Esophagus squamous epithelium (tissue), 5 donors: ENCODE results near the gene RNF225. TPM values are rescaled to one million over a fixed set of nuclear protein-coding genes. Genes with fewer than 3 reads are reported as not detected.

Source experiments
- DNase-seq: peaks from one replicate; lab custom pipeline; 2025; lab: John Stamatoyannopoulos, UW
- H3K27ac ChIP-seq, 4 donors: fragments of 200-600 bp; sonication (generic); one replicate each; pipeline ENCODE4 v1.5.1; 2016 to 2019; ENCODE audit warnings: mild to moderate bottlenecking in 1 of 4
- H3K27me3 ChIP-seq, 4 donors: fragments of 200-600 bp; sonication (generic); 1 replicate in 3 of 4; 2 replicates in 1 of 4; pipeline versions ENCODE4 v1.5.1 to v1.6.0; 2017 to 2021; ENCODE audit warnings: antibody characterized with exemption in 1 of 4
- H3K36me3 ChIP-seq, 3 donors: fragments of 200-600 bp; sonication (generic); one replicate each; pipeline ENCODE4 v1.5.1; 2016 to 2019
- H3K4me1 ChIP-seq, 3 donors: fragments of 200-600 bp; sonication (generic); one replicate each; pipeline ENCODE4 v1.5.1; 2017 to 2019
- H3K4me3 ChIP-seq, 4 donors: fragments of 200-600 bp; sonication (generic); 1 replicate in 3 of 4; 2 replicates in 1 of 4; pipeline ENCODE4 v1.5.1; 2016 to 2019; ENCODE audit warnings: mild to moderate bottlenecking in 2 of 4, moderate library complexity in 1 of 4
- H3K9me3 ChIP-seq, 3 donors: fragments of 200-600 bp; sonication (generic); one replicate each; pipeline ENCODE4 v1.5.1; 2016 to 2019
- CTCF ChIP-seq, 6 experiments: fragments of 450-650 bp in 4 of 6; fragments of 200-600 bp in 2 of 6; sonication (generic) in 2 of 6; IDR thresholded peaks; one replicate each; pipeline ENCODE4 v1.5.1; 2016 to 2019; ENCODE audit warnings: antibody characterized with exemption in 6 of 6, mild to moderate bottlenecking in 4 of 6, moderate library complexity in 4 of 6
- POLR2A ChIP-seq, 4 donors: fragments of 450-650 bp; IDR thresholded peaks; one replicate each; pipeline ENCODE4 v1.6.1; 2017; ENCODE audit warnings: antibody characterized with exemption in 4 of 4, mild to moderate bottlenecking in 4 of 4, moderate library complexity in 3 of 4
- WGBS, 2 donors: methylation state at CpG; one replicate each; pipeline ENCODE4 v1.1.5; 2018; 5-methylcytosine and 5-hydroxymethylcytosine counted together
- intact Hi-C: fragments of 100-400 bp; cut with DNase I; formaldehyde crosslinking; loops from one replicate; pipeline ENCODE4 v1.15.0; 2022
- total RNA-seq, 4 donors: library from RNA; depleted of rRNA; stranded (reverse); fragments of >200 nt; gene quantifications; one replicate each; pipeline ENCODE4 v1.1.0, GENCODE V29; 2016
- donor health status: DM: yes; HTN: yes; CAD: no.

RNF225 gene
- total RNA-seq, 4 donors from 2014 or later = 5.0 to 30.5 (median 15.7) TPM

GRCh38 chr19:58408152-58409009 lies 12.9 kb downstream of the RNF225 start, which contains the start of gene ZNF584:
ZNF584 (plus strand) TSS chr19:58408649; CDS start chr19:58409148, 499 bp downstream.
- intact Hi-C loops = no loop called here
- TF ChIP-seq POLR2A (IDR thresholded peaks at IDR 0.05) (peak in 3 of 4 donors; percentile 63 to 89 (median 88)), CTCF (IDR thresholded peaks at IDR 0.05) (peak in 1 of 6 experiments; percentile 6)
- DNase-seq = peak; percentile 67

GRCh38 chr19:58409010-58409790 lies 13.7 kb downstream of the RNF225 start:
- Histone ChIP-seq H3K27ac (peak overlapping the region; percentile 91 to 96 (median 93)), H3K4me3 (peak overlapping the region; percentile 86 to 100 (median 97)), H3K36me3 (peaks cover 0 to 22% (median 0%) of the 10 kb centered on the region in 3 donors), H3K4me1 (peaks cover 14 to 30% (median 21%) of the 10 kb centered on the region in 3 donors), H3K9me3 (no peaks in the 10 kb centered on the region), H3K27me3 (no peaks in the 10 kb centered on the region)
- TF ChIP-seq POLR2A (IDR thresholded peaks at IDR 0.05) (no peak), CTCF (IDR thresholded peaks at IDR 0.05) (no peak)
- DNase-seq = no peak
- WGBS, 2 donors = 12 to 13% methylated on average over 6 to 8 of the region's 34 CpGs
- intact Hi-C loops = no loop called here

More at GRCh38 chr19:58408152-58409009, 12.9 kb downstream of the RNF225 start, which contains the start of gene ZNF584:
- WGBS, 2 donors = 0% methylated on average over 12 of the region's 100 CpGs; no CpG with 5 or more reads in 1 of the 2 donors
- H3K9me3 ChIP-seq = no peaks in the 10 kb centered on the region
- peak within 1 kb of the TSS; percentile 91 to 96 (median 93) for H3K27ac ChIP-seq
- H3K36me3 ChIP-seq = peaks cover 0 to 15% (median 0%) of the 10 kb centered on the region in 3 donors
- H3K27me3 ChIP-seq = no peaks in the 10 kb centered on the region
- H3K4me3 ChIP-seq = peak within 1 kb of the TSS; percentile 86 to 100 (median 97)
- peaks cover 14 to 30% (median 21%) of the 10 kb centered on the region in 3 donors for H3K4me1 ChIP-seq

GRCh38 chr19:58416604-58417003 lies 21.1 kb downstream of the RNF225 start:
- peaks cover 28 to 88% (median 35%) of the 10 kb centered on the region in 3 donors for H3K36me3 ChIP-seq
- intact Hi-C loops = no loop called here
- peaks cover 0 to 18% (median 12%) of the 10 kb centered on the region in 3 donors for H3K9me3 ChIP-seq
- H3K27ac ChIP-seq = no peak overlapping the region
- 93 to 94% methylated on average over 5 of the region's 5 CpGs for WGBS, 2 donors
- H3K27me3 ChIP-seq = no peaks in the 10 kb centered on the region
- TF ChIP-seq POLR2A (IDR thresholded peaks at IDR 0.05) = no peak
- TF ChIP-seq CTCF (IDR thresholded peaks at IDR 0.05) = no peak
- H3K4me1 ChIP-seq = no peaks in the 10 kb centered on the region
- DNase-seq = no peak
- H3K4me3 ChIP-seq = no peak overlapping the region

- Histone ChIP-seq H3K4me1 (no peaks in the 10 kb centered on the region), H3K4me3 (no peak overlapping the region), H3K36me3 (peaks cover 28 to 88% (median 35%) of the 10 kb centered on the region in 3 donors), H3K9me3 (peaks cover 0 to 18% (median 12%) of the 10 kb centered on the region in 3 donors), H3K27me3 (no peaks in the 10 kb centered on the region), H3K27ac (no peak overlapping the region)
- intact Hi-C loops = no loop called here
- WGBS, 2 donors = 95 to 99% methylated on average over 7 of the region's 7 CpGs
- no peak for DNase-seq
- no peak for TF ChIP-seq CTCF (IDR thresholded peaks at IDR 0.05)
- TF ChIP-seq POLR2A (IDR thresholded peaks at IDR 0.05) = no peak
Measured at GRCh38 chr19:58417071-58417470, 21.6 kb downstream of the RNF225 start.
